ENCODE data around the gene RHOG.
A peak's percentile ranks its signal among the peaks of the same experiment; 100 is the strongest.

RHOG gene

DNA sequence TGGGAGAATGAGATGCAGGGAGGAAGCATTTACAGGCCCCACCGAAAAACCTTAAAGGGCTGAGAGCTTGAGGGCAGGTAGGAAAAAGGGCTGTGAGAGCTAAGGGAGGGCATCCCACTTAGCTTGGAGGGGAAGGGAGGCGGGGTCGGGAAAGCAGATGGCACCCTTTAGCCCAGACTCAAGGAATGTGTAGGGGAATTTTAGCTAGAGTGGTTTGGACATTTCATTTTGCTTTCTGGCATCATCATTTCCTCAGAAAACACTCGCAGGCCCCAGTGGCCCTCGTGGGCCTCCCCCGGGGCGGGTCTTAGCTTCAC lies 13.9 kb upstream of the RHOG start:
- Histone ChIP-seq H3K4me2 (ENCODE audit: low read depth, low read length) (peak overlapping the region; percentile 90), H2AFZ (ENCODE audit: low read length) (peak overlapping the region; percentile 77), H3K4me3 (ENCODE audit: low read length) (peak overlapping the region; percentile 84), H3K27me3 (replicated peaks; ENCODE audit: insufficient read depth, low read length) (no peaks in the 10 kb centered on the region), H3K9ac (ENCODE audit: low read length) (peak overlapping the region; percentile 79), H3K9me3 (replicated peaks; ENCODE audit: insufficient read depth, low read length) (no peaks in the 10 kb centered on the region), H4K20me1 (ENCODE audit: insufficient read depth, low read length) (no peaks in the 10 kb centered on the region), H3K27ac (ENCODE audit: low read length) (peak overlapping the region; percentile 97), H3K79me2 (ENCODE audit: low read length) (peaks cover 41% of the 10 kb centered on the region), H3K36me3 (replicated peaks; ENCODE audit: insufficient read depth, low read length) (no peaks in the 10 kb centered on the region), H3K4me1 (ENCODE audit: low read length) (peaks cover 42% of the 10 kb centered on the region), H3F3A (ENCODE audit: insufficient read depth, low read length) (peaks cover 59% of the 10 kb centered on the region), H3K9me2 (replicated peaks; ENCODE audit: insufficient read depth, low read length) (no peaks in the 10 kb centered on the region)
- no peak for DNase-seq
- TF ChIP-seq EZH2phosphoT487 (IDR thresholded peaks at IDR 0.05; ENCODE audit: low read length) (no peak), EZH2 (optimal IDR thresholded peaks at IDR 0.05; ENCODE audit: low read depth, low read length) (no peak)
- TF ChIP-seq, protein P1, sequence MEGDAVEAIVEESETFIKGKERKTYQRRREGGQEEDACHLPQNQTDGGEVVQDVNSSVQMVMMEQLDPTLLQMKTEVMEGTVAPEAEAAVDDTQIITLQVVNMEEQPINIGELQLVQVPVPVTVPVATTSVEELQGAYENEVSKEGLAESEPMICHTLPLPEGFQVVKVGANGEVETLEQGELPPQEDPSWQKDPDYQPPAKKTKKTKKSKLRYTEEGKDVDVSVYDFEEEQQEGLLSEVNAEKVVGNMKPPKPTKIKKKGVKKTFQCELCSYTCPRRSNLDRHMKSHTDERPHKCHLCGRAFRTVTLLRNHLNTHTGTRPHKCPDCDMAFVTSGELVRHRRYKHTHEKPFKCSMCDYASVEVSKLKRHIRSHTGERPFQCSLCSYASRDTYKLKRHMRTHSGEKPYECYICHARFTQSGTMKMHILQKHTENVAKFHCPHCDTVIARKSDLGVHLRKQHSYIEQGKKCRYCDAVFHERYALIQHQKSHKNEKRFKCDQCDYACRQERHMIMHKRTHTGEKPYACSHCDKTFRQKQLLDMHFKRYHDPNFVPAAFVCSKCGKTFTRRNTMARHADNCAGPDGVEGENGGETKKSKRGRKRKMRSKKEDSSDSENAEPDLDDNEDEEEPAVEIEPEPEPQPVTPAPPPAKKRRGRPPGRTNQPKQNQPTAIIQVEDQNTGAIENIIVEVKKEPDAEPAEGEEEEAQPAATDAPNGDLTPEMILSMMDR (IDR thresholded peaks at IDR 0.05; ENCODE audit: low read length): no peak

DNA sequence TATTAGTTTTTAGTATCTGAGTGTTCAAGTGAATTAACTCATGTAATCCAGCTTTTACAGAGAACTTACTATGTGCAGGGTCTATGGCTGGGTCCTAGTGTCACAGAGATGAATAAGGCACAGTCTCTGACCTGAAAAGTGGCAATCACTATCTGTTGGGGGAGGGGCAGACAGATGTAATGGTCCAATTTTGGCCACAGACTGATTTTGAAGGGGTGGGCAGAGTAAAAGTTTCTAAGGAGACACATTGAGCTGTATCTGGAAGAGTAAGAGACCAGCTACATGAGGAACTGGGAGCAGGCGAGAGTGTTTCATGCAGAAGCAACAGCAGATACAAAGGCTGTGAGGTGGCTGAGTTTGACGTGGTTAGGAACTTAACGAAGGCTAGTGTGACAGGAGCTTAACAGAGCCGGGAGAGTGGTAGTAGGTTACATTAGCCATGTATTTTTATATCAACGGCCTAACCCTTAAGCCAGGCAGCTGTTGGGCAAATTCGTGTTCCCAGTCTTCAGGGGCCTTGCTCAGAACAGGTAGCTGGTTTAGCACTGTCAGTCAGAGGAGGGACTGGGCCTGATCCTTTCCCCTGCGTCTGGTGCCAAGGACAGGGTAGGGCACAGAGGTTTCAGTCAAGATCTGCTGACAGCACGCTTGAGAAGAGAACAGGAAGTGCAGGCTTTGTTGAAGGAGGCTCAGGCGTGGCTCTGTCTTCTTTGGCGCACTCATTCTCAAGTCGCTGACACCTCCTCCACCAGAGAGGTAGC lies 13.3 kb upstream of the RHOG start:
- Histone ChIP-seq H3K9me3 (replicated peaks; ENCODE audit: insufficient read depth, low read length) (no peaks in the 10 kb centered on the region), H3K4me1 (ENCODE audit: low read length) (peaks cover 37% of the 10 kb centered on the region), H3K4me2 (ENCODE audit: low read depth, low read length) (peak overlapping the region; percentile 90), H3K79me2 (ENCODE audit: low read length) (peaks cover 36% of the 10 kb centered on the region), H3K36me3 (replicated peaks; ENCODE audit: insufficient read depth, low read length) (no peaks in the 10 kb centered on the region), H3K27ac (ENCODE audit: low read length) (peak overlapping the region; percentile 97), H2AFZ (ENCODE audit: low read length) (peak overlapping the region; percentile 77), H3K9ac (ENCODE audit: low read length) (peak overlapping the region; percentile 79), H3K27me3 (replicated peaks; ENCODE audit: insufficient read depth, low read length) (no peaks in the 10 kb centered on the region), H3F3A (ENCODE audit: insufficient read depth, low read length) (peaks cover 54% of the 10 kb centered on the region), H4K20me1 (ENCODE audit: insufficient read depth, low read length) (no peaks in the 10 kb centered on the region), H3K4me3 (ENCODE audit: low read length) (peak overlapping the region; percentile 84), H3K9me2 (replicated peaks; ENCODE audit: insufficient read depth, low read length) (no peaks in the 10 kb centered on the region)
- TF ChIP-seq EZH2phosphoT487 (IDR thresholded peaks at IDR 0.05; ENCODE audit: low read length) (no peak), EZH2 (optimal IDR thresholded peaks at IDR 0.05; ENCODE audit: low read depth, low read length) (no peak)
- TF ChIP-seq, protein P1 (IDR thresholded peaks at IDR 0.05; ENCODE audit: low read length): no peak
- peak; percentile 93 for DNase-seq

DNA sequence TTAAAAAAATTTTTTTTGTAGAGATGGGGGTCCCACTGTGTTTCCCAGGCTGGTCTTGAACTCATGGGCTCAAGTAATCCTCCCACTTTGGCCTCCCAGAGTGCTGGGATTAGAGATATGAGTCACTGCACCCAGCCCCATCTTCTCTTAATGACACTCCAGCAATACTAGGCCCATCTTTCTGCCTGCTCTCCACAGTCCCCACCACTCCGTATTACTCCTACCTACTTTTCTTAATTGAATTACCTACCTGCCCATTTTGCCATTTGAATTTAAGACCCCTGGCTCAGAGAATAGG lies 12.7 kb upstream of the RHOG start:
- Histone ChIP-seq H3K79me2 (ENCODE audit: low read length) (peaks cover 30% of the 10 kb centered on the region), H2AFZ (ENCODE audit: low read length) (peak overlapping the region; percentile 77), H4K20me1 (ENCODE audit: insufficient read depth, low read length) (no peaks in the 10 kb centered on the region), H3K4me2 (ENCODE audit: low read depth, low read length) (peak overlapping the region; percentile 90), H3K36me3 (replicated peaks; ENCODE audit: insufficient read depth, low read length) (no peaks in the 10 kb centered on the region), H3F3A (ENCODE audit: insufficient read depth, low read length) (peaks cover 48% of the 10 kb centered on the region), H3K4me1 (ENCODE audit: low read length) (peaks cover 31% of the 10 kb centered on the region), H3K9me2 (replicated peaks; ENCODE audit: insufficient read depth, low read length) (no peaks in the 10 kb centered on the region), H3K27me3 (replicated peaks; ENCODE audit: insufficient read depth, low read length) (no peaks in the 10 kb centered on the region), H3K4me3 (ENCODE audit: low read length) (0 out of 2 replicates have a peak overlapping the region, but pooled peaks have one; percentile 84), H3K9me3 (replicated peaks; ENCODE audit: insufficient read depth, low read length) (no peaks in the 10 kb centered on the region), H3K27ac (ENCODE audit: low read length) (peak overlapping the region; percentile 97), H3K9ac (ENCODE audit: low read length) (peak overlapping the region; percentile 79)
- no peak for DNase-seq
- TF ChIP-seq EZH2phosphoT487 (IDR thresholded peaks at IDR 0.05; ENCODE audit: low read length): no peak
- TF ChIP-seq, protein P1 (IDR thresholded peaks at IDR 0.05; ENCODE audit: low read length): no peak
- no peak for TF ChIP-seq EZH2 (optimal IDR thresholded peaks at IDR 0.05; ENCODE audit: low read depth, low read length)

All from MM.1S (cell line).